Liver (tissue), 9 donors: ENCODE measurements around the gene TMCO2. TPM values are rescaled to one million over a fixed set of nuclear protein-coding genes. Genes with fewer than 3 reads are reported as not detected.

ENCODE experiments used
- DNase-seq: peaks from one replicate; pipeline ENCODE4 v3.0.0-alpha.2; 2017; ENCODE audit warnings: low spot score
- H3K27ac ChIP-seq, 2 donors: one replicate each; pipeline ENCODE4 v1.7.0; 2013; ENCODE audit warnings: inconsistent platforms in 2 of 2, low read length in 2 of 2, control low read depth in 1 of 2, low read depth in 1 of 2, mild to moderate bottlenecking in 1 of 2
- H3K27me3 ChIP-seq, 4 donors: one replicate each; pipeline versions ENCODE4 v1.6.1 to v1.7.0; 2013; ENCODE audit warnings: low read length in 3 of 4, inconsistent platforms in 1 of 4, mild to moderate bottlenecking in 1 of 4, moderate library complexity in 1 of 4; ENCODE audit not compliant: control insufficient read depth in 4 of 4, insufficient read depth in 4 of 4
- H3K36me3 ChIP-seq, 4 donors: one replicate each; pipeline versions ENCODE4 v1.6.1 to v1.7.0; 2013; ENCODE audit warnings: low read length in 3 of 4, mild to moderate bottlenecking in 3 of 4, low read depth in 1 of 4, moderate library complexity in 1 of 4; ENCODE audit not compliant: control insufficient read depth in 4 of 4, insufficient read depth in 3 of 4
- H3K4me1 ChIP-seq, 4 donors: one replicate each; pipeline versions ENCODE4 v1.6.1 to v1.7.0; 2013; ENCODE audit warnings: low read length in 3 of 4, mild to moderate bottlenecking in 3 of 4, moderate library complexity in 1 of 4; ENCODE audit not compliant: control insufficient read depth in 4 of 4, insufficient read depth in 4 of 4
- H3K4me3 ChIP-seq, 3 donors: one replicate each; pipeline versions ENCODE4 v1.6.1 to v1.7.0; 2013; ENCODE audit warnings: low read length in 3 of 3, control low read depth in 1 of 3, low read depth in 1 of 3, mild to moderate bottlenecking in 1 of 3
- H3K9ac ChIP-seq, 2 donors: one replicate each; pipeline ENCODE4 v1.7.0; 2013; ENCODE audit warnings: low read length in 2 of 2, mild to moderate bottlenecking in 2 of 2, moderate library complexity in 2 of 2, control low read depth in 1 of 2, low read depth in 1 of 2
- H3K9me3 ChIP-seq, 4 donors: one replicate each; pipeline versions ENCODE4 v1.6.1 to v1.7.0; 2013; ENCODE audit warnings: low read length in 3 of 4; ENCODE audit not compliant: control insufficient read depth in 4 of 4
- EGR1 ChIP-seq, 2 donors: IDR thresholded peaks; 2 replicates each; pipeline ENCODE4 v1.6.1; 2016 to 2018; ENCODE audit warnings: antibody characterized with exemption in 2 of 2, low read depth in 2 of 2
- FOXA1 ChIP-seq: IDR thresholded peaks from 2 replicates; pipeline ENCODE4 v1.6.1; 2016; ENCODE audit warnings: antibody characterized with exemption
- FOXA2 ChIP-seq: IDR thresholded peaks from 2 replicates; pipeline ENCODE4 v1.6.1; 2016; ENCODE audit warnings: antibody characterized with exemption
- GABPA ChIP-seq, 2 donors: IDR thresholded peaks in 1 of 2; conservative IDR thresholded peaks in 1 of 2; 2 replicates each; pipeline ENCODE4 v1.6.1; 2016; ENCODE audit warnings: antibody characterized with exemption in 2 of 2, mild to moderate bottlenecking in 1 of 2, moderate library complexity in 1 of 2
- HNF4A ChIP-seq, 2 donors: conservative IDR thresholded peaks; 2 replicates each; pipeline ENCODE4 v1.6.1; 2016; ENCODE audit warnings: antibody characterized with exemption in 2 of 2, mild to moderate bottlenecking in 2 of 2
- HNF4G ChIP-seq: IDR thresholded peaks from 2 replicates; pipeline ENCODE4 v1.6.1; 2016; ENCODE audit warnings: antibody characterized with exemption
- JUND ChIP-seq, 2 donors: IDR thresholded peaks; 2 replicates each; pipeline ENCODE4 v1.6.1; 2016; ENCODE audit warnings: antibody characterized with exemption in 2 of 2
- MAX ChIP-seq: IDR thresholded peaks from 2 replicates; pipeline ENCODE4 v1.6.1; 2016; ENCODE audit warnings: antibody characterized with exemption
- NR2F2 ChIP-seq: IDR thresholded peaks from 2 replicates; pipeline ENCODE4 v1.6.1; 2016; ENCODE audit warnings: antibody characterized with exemption
- RAD21 ChIP-seq, 2 donors: IDR thresholded peaks; 2 replicates each; pipeline ENCODE4 v1.6.1; 2016; ENCODE audit warnings: antibody characterized with exemption in 2 of 2, mild to moderate bottlenecking in 2 of 2
- REST ChIP-seq: IDR thresholded peaks from 2 replicates; pipeline ENCODE4 v1.6.1; 2016; ENCODE audit warnings: antibody characterized with exemption, mild to moderate bottlenecking
- RXRA ChIP-seq, 2 donors: IDR thresholded peaks; 2 replicates each; pipeline ENCODE4 v1.6.1; 2017 to 2018; ENCODE audit warnings: antibody characterized with exemption in 2 of 2, mild to moderate bottlenecking in 1 of 2
- SP1 ChIP-seq: IDR thresholded peaks from 2 replicates; pipeline ENCODE4 v1.6.1; 2018; ENCODE audit warnings: antibody characterized with exemption, mild to moderate bottlenecking
- TAF1 ChIP-seq: conservative IDR thresholded peaks from 2 replicates; pipeline ENCODE4 v1.6.1; 2016; ENCODE audit warnings: antibody characterized with exemption, mild to moderate bottlenecking
- YY1 ChIP-seq: IDR thresholded peaks from 2 replicates; pipeline ENCODE4 v1.6.1; 2016; ENCODE audit warnings: antibody characterized with exemption, mild to moderate bottlenecking
- ZBTB33 ChIP-seq: IDR thresholded peaks from 2 replicates; pipeline ENCODE4 v1.6.1; 2016; ENCODE audit warnings: antibody characterized with exemption
- WGBS: extraction: QIAGEN DNeasy Blood & Tissue Kit; methylation state at CpG from one replicate; pipeline ENCODE4 v1.1.7; 2013; 5-methylcytosine and 5-hydroxymethylcytosine counted together
- polyA plus RNA-seq, 2 donors: library from polyadenylated mRNA; stranded (reverse) in 1 of 2; unstranded in 1 of 2; fragments of 200-250 nt in 1 of 2; fragments of >200 nt in 1 of 2; fragmentation: Nextera tagmentation in 1 of 2; extraction: Ambion mirVana in 1 of 2; gene quantifications; one replicate each; pipeline versions ENCODE4 v1.2.1 to v1.2.3, GENCODE V29; 2013 to 2015
- total RNA-seq, 2 donors: library from RNA; depleted of rRNA; stranded (reverse); fragments of >200 nt; gene quantifications; one replicate each; pipeline ENCODE4 v1.2.3, GENCODE V29; 2014
- TF ChIP-seq, protein P1 (sequence below): IDR thresholded peaks from 2 replicates; pipeline ENCODE4 v1.6.1; 2016; ENCODE audit warnings: antibody characterized with exemption
- TF ChIP-seq, protein P2 (sequence below): fragments of 150-350 bp; IDR thresholded peaks from 2 replicates; pipeline ENCODE4 v1.5.1; 2017; ENCODE audit warnings: improper control_type of control experiment, low read depth, low read length; ENCODE audit not compliant: missing input control
- donor health status: healthy.
- donor health status: healthy.
- donor health status: healthy.
- donor health status: healthy.
- donor health status: healthy.

TMCO2 gene
- total and polyA plus RNA-seq, 4 donors, result not detected

DNA sequence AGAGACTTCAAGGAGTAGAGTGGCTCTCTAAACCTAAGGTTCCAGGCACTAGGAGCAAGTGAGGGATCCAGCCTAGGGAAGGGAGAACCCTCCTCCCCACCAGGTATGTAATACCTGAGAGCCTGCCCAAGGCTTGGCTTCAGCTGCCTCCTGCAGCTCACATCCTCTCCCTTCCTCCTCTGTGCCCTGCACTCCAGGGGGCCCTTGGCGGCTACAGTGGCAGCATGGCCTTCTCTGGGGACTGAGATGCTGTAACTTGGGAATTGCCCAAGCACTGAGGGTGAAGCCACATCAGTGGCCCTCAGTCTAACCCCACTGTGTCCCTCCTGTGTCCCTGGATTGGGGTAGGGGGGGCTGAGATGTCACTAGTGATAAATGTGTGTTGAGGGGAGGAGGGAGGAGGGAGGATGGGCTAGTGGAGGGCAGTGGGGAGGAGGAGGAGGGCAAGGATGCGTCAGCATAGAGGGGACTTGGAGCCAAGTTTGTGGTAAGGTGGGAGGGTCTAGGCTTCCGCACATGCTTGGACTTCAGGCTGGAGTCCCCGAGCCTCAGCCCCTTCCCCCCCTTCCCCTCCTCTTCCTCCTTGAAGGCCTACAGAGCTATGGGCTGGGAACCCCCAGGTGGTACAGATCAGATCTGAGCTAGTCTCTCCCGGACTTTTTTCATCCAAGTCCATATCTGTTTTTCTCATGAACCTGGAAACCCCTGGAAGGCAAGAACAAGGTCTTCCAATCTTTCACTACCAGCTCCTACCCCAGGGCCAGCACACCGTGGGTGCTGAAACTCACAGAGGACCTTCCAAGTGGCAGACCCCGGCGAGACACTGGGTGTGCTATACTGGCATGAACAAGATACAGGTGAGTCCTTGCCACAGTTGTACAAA is 51.9 kb downstream of the TMCO2 start:
- Histone ChIP-seq H3K27ac (no peak overlapping the region), H3K4me3 (no peak overlapping the region), H3K4me1 (no peaks in the 10 kb centered on the region), H3K9ac (no peak overlapping the region), H3K9me3 (no peaks in the 10 kb centered on the region), H3K36me3 (no peaks in the 10 kb centered on the region), H3K27me3 (no peaks in the 10 kb centered on the region)
- TF ChIP-seq HNF4A (conservative IDR thresholded peaks at IDR 0.05), result no peak
- no peak for TF ChIP-seq GABPA (IDR thresholded peaks at IDR 0.05 in 1 of 2, conservative IDR thresholded peaks at IDR 0.05 in 1 of 2)
- DNase-seq, result no peak
- 71% methylated on average over 8 of the region's 8 CpGs for WGBS

- no peaks in the 10 kb centered on the region for H3K9me3 ChIP-seq
- H3K9ac ChIP-seq, result no peak overlapping the region
- WGBS, result 88% methylated on average over 1 of the region's 1 CpG
- H3K27me3 ChIP-seq, result no peaks in the 10 kb centered on the region
- no peaks in the 10 kb centered on the region for H3K4me1 ChIP-seq
- no peaks in the 10 kb centered on the region for H3K36me3 ChIP-seq
- no peak for DNase-seq
- H3K4me3 ChIP-seq, result no peak overlapping the region
- TF ChIP-seq RAD21 (IDR thresholded peaks at IDR 0.05) (no peak), RXRA (IDR thresholded peaks at IDR 0.05) (no peak), ZBTB33 (no peak), JUND (IDR thresholded peaks at IDR 0.05) (no peak), YY1 (no peak), FOXA1 (no peak), FOXA2 (no peak), MAX (no peak), EGR1 (IDR thresholded peaks at IDR 0.05; ENCODE audit: low read depth in 2 of 2) (no peak), REST (no peak), TAF1 (no peak), GABPA (IDR thresholded peaks at IDR 0.05 in 1 of 2, conservative IDR thresholded peaks at IDR 0.05 in 1 of 2) (no peak), SP1 (no peak), NR2F2 (no peak), HNF4G (no peak), HNF4A (conservative IDR thresholded peaks at IDR 0.05) (no peak)
- TF ChIP-seq, protein P1, sequence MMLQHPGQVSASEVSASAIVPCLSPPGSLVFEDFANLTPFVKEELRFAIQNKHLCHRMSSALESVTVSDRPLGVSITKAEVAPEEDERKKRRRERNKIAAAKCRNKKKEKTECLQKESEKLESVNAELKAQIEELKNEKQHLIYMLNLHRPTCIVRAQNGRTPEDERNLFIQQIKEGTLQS, result no peak
- TF ChIP-seq, protein P2, sequence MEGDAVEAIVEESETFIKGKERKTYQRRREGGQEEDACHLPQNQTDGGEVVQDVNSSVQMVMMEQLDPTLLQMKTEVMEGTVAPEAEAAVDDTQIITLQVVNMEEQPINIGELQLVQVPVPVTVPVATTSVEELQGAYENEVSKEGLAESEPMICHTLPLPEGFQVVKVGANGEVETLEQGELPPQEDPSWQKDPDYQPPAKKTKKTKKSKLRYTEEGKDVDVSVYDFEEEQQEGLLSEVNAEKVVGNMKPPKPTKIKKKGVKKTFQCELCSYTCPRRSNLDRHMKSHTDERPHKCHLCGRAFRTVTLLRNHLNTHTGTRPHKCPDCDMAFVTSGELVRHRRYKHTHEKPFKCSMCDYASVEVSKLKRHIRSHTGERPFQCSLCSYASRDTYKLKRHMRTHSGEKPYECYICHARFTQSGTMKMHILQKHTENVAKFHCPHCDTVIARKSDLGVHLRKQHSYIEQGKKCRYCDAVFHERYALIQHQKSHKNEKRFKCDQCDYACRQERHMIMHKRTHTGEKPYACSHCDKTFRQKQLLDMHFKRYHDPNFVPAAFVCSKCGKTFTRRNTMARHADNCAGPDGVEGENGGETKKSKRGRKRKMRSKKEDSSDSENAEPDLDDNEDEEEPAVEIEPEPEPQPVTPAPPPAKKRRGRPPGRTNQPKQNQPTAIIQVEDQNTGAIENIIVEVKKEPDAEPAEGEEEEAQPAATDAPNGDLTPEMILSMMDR, result no peak
- H3K27ac ChIP-seq, result no peak overlapping the region
These were observed 52.5 kb downstream of the TMCO2 start for GRCh38 chr1:40300249-40300567.
